Left ventricle myocardium inferior (tissue), 1 donor: Measurements from ENCODE around the gene PSMA6. TPM values are rescaled to one million over a fixed set of nuclear protein-coding genes. Genes with fewer than 3 reads are reported as not detected.

Experiments used
- DNase-seq: peaks from one replicate; pipeline ENCODE4 v3.0.0-alpha.2; 2020
- H3K27ac ChIP-seq: fragments of 200-600 bp; replicated peaks from 2 replicates; pipeline ENCODE4 v1.8.0; 2021
- H3K27me3 ChIP-seq: fragments of 200-600 bp; 2 replicates; pipeline ENCODE4 v1.8.0; 2021; ENCODE audit warnings: low read depth
- H3K36me3 ChIP-seq: fragments of 200-600 bp; 2 replicates; pipeline ENCODE4 v1.8.0; 2021
- H3K4me1 ChIP-seq: fragments of 200-600 bp; 2 replicates; pipeline ENCODE4 v1.8.0; 2021
- H3K4me3 ChIP-seq: fragments of 200-600 bp; 2 replicates; pipeline ENCODE4 v1.8.0; 2021; ENCODE audit warnings: mild to moderate bottlenecking, moderate library complexity
- H3K9me3 ChIP-seq: fragments of 200-600 bp; replicated peaks from 2 replicates; pipeline ENCODE4 v1.8.0; 2021
- CTCF ChIP-seq: fragments of 200-600 bp; IDR thresholded peaks from 2 replicates; pipeline ENCODE4 v1.8.0; 2021; ENCODE audit warnings: antibody characterized with exemption, mild to moderate bottlenecking, borderline replicate concordance
- intact Hi-C: fragments of 100-400 bp; cut with micrococcal nuclease; formaldehyde crosslinking; loops from one replicate; pipeline ENCODE4 v1.11.0; 2022
- total RNA-seq: library from RNA; stranded (reverse); fragmentation: NEBNext Ultra II Directional; extraction: Animal tissue kit (Norgen Biotek cat#: 25700); gene quantifications from one replicate; pipeline ENCODE4 v1.2.1, GENCODE V29; 2021
- donor health status: DM: no; HTN: yes; CAD: no; lungs with severe emphysema.

PSMA6 gene
- total RNA-seq, 1 donor from 2014 or later: 179 TPM

DNA sequence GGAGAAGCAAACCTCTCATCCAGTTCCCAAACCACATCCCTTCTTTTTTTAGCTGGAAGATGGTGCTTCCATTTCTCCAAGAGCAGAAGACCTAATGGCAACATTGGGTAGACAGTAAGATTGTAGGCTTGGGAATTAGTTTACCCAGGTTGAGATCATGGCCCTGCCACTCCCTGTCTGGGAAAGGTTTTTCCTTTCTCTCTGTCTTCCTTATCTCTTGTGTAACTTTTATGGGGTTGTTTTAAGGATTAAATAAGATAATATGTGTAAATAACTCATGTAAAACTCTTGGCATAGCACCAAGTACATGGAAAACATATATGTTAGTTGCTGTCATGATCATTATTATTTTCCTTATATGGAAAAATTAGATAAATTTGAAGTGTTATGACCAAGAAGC is 23.2 kb upstream of the PSMA6 start:
- H3K27me3 ChIP-seq: no peaks in the 10 kb centered on the region
- no peaks in the 10 kb centered on the region for H3K4me1 ChIP-seq
- no peak for DNase-seq
- H3K9me3 ChIP-seq: no peaks in the 10 kb centered on the region
- H3K36me3 ChIP-seq: peaks cover 19% of the 10 kb centered on the region
- intact Hi-C loops: no loop called here
- no peak overlapping the region for H3K27ac ChIP-seq
- no peak for TF ChIP-seq CTCF
- H3K4me3 ChIP-seq: no peak overlapping the region

GRCh38 chr14:35274805-35275204 is 17.4 kb upstream of the PSMA6 start:
- DNase-seq: no peak
- Histone ChIP-seq H3K27me3 (no peaks in the 10 kb centered on the region), H3K36me3 (peaks cover 24% of the 10 kb centered on the region), H3K27ac (no peak overlapping the region), H3K4me3 (no peak overlapping the region), H3K4me1 (no peaks in the 10 kb centered on the region), H3K9me3 (no peaks in the 10 kb centered on the region)
- intact Hi-C loops: no loop called here
- TF ChIP-seq CTCF: no peak

DNA sequence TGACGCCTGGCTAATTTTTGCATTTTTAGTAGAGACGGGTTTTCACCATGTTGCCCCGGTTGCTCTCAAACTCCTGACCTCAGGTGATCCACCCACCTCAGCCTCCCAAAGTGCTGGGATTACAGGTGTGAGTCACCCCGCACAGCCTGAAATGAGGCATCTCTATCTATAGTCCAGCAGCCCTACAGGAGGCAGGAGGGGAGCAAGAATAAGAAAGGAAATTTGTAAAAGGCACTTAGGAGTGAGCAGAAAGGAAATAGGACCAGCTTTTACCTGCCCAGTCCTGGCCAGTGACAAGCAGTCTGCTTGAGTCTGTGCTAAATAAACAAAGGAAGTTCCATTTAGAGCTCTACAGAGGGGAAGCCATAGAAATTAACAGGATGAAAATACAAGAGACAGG is 15.0 kb upstream of the PSMA6 start:
- Histone ChIP-seq H3K9me3 (no peaks in the 10 kb centered on the region), H3K4me3 (no peak overlapping the region), H3K4me1 (no peaks in the 10 kb centered on the region), H3K36me3 (peaks cover 18% of the 10 kb centered on the region), H3K27me3 (no peaks in the 10 kb centered on the region), H3K27ac (no peak overlapping the region)
- DNase-seq: no peak
- intact Hi-C loops: no loop called here
- TF ChIP-seq CTCF: no peak

GRCh38 chr14:35279369-35279768 is 12.8 kb upstream of the PSMA6 start:
- DNase-seq: no peak
- intact Hi-C loops: no loop called here
- no peak overlapping the region for H3K4me3 ChIP-seq

DNA sequence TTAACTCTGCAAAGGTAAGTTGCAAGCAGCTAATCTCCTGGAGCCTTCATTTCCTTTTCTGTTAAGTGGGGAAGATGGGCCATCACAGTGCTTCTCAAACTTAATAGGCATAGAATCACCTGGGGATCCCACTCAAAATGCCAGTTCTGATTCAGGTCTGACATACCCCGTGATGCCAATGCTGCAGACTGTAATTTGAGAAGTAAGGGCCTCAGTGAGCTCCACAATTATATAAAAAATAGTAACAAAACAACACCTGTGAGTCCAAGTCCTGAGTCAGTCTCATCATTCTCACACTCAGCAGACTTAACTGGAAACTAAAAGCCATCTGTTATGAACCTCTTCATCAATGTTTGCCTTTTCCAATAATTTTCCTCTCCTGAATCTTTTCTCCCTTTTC is 10.8 kb upstream of the PSMA6 start:
- no peaks in the 10 kb centered on the region for H3K4me1 ChIP-seq

More at GRCh38 chr14:35279369-35279768, 12.8 kb upstream of the PSMA6 start:
- Histone ChIP-seq H3K9me3 (no peaks in the 10 kb centered on the region), H3K4me1 (no peaks in the 10 kb centered on the region), H3K27me3 (no peaks in the 10 kb centered on the region), H3K27ac (no peak overlapping the region), H3K36me3 (peaks cover 9% of the 10 kb centered on the region)
- TF ChIP-seq CTCF: no peak

More for the DNA sequence above, 10.8 kb upstream of the PSMA6 start:
- intact Hi-C loops: no loop called here
- TF ChIP-seq CTCF: no peak
- Histone ChIP-seq H3K4me3 (no peak overlapping the region), H3K9me3 (no peaks in the 10 kb centered on the region), H3K27ac (no peak overlapping the region), H3K36me3 (no peaks in the 10 kb centered on the region), H3K27me3 (no peaks in the 10 kb centered on the region)
- DNase-seq: no peak
